PC-3 (cell line): ENCODE results near the gene GALNT2. TPM values are rescaled to one million over a fixed set of nuclear protein-coding genes. Genes with fewer than 3 reads are reported as not detected.
A peak's percentile ranks its signal among the peaks of the same experiment; 100 is the strongest.

Experiments used
- ATAC-seq: fragments of 200-7000 bp; cut with Tn5 transposase; 2 replicates; pipeline ENCODE4 v1.9.1; 2020; ENCODE audit warnings: mild to moderate bottlenecking, moderate library complexity
- BruUV-seq: library from RNA; stranded (reverse); fragments of 400-500 nt; replicated peaks from 2 replicates; lab custom pipeline; 2021; lab: Mats Ljungman, UMichigan
- CTCF ChIA-PET: fragments of 300-600 bp; sonication (Branson Sonifier 250); formaldehyde crosslinking; loops from one replicate; lab custom pipeline; 2022; ENCODE audit warnings: antibody characterized with exemption; lab: Charles Lee
- POLR2A ChIA-PET: fragments of 300-600 bp; sonication (Branson Sonifier 250); formaldehyde crosslinking; loops from one replicate; lab custom pipeline; 2022; ENCODE audit warnings: antibody characterized with exemption; ENCODE audit not compliant: unreplicated experiment; lab: Charles Lee
- DNase-seq: peaks from one replicate; pipeline ENCODE4 v3.0.0-alpha.2; 2015
- H2AFZ ChIP-seq: fragments of 300-600 bp; sonication (generic); 2 replicates; pipeline ENCODE4 v1.6.0; 2016; ENCODE audit warnings: antibody characterized with exemption, low read length
- H3F3A ChIP-seq: fragments of 300-600 bp; sonication (generic); one replicate; pipeline ENCODE4 v1.6.0; 2017; ENCODE audit warnings: antibody characterized with exemption, low read length, control low read depth, mild to moderate bottlenecking; ENCODE audit not compliant: unreplicated experiment
- H3K27ac ChIP-seq: fragments of 300-600 bp; sonication (generic); 2 replicates; pipeline ENCODE4 v1.5.1; 2016; ENCODE audit warnings: mild to moderate bottlenecking, low read length
- H3K27me3 ChIP-seq: fragments of 300-600 bp; sonication (generic); 2 replicates; pipeline ENCODE4 v1.6.1; 2016; ENCODE audit warnings: low read length, mixed read lengths
- H3K36me3 ChIP-seq: fragments of 300-600 bp; sonication (generic); 2 replicates; pipeline ENCODE4 v1.6.1; 2016; ENCODE audit warnings: low read depth, mixed run types, low read length, mixed read lengths
- H3K4me1 ChIP-seq: fragments of 300-600 bp; sonication (generic); 2 replicates; pipeline ENCODE4 v1.5.1; 2016; ENCODE audit warnings: low read length; ENCODE audit not compliant: insufficient read depth
- H3K4me2 ChIP-seq: fragments of 300-600 bp; sonication (generic); 2 replicates; pipeline ENCODE4 v1.6.0; 2016; ENCODE audit warnings: low read length
- H3K4me3 ChIP-seq: fragments of 300-600 bp; sonication (generic); 2 replicates; pipeline ENCODE4 v1.5.1; 2016; ENCODE audit warnings: mild to moderate bottlenecking, low read length, mixed read lengths
- H3K79me2 ChIP-seq: fragments of 300-600 bp; sonication (generic); 2 replicates; pipeline ENCODE4 v1.6.1; 2017; ENCODE audit warnings: low read length, mixed read lengths
- H3K9ac ChIP-seq: fragments of 300-600 bp; sonication (generic); 2 replicates; pipeline ENCODE4 v1.6.0; 2016; ENCODE audit warnings: mild to moderate bottlenecking, low read length
- H3K9me2 ChIP-seq: fragments of 300-600 bp; sonication (generic); replicated peaks from 2 replicates; pipeline ENCODE4 v1.6.1; 2016; ENCODE audit warnings: mixed run types, low read length, mixed read lengths
- H3K9me3 ChIP-seq: fragments of 300-600 bp; sonication (generic); 2 replicates; pipeline ENCODE4 v1.6.1; 2016; ENCODE audit warnings: low read length, mixed read lengths
- H4K20me1 ChIP-seq: fragments of 300-600 bp; sonication (generic); 2 replicates; pipeline ENCODE4 v1.6.1; 2016; ENCODE audit warnings: low read length, mixed read lengths
- CTCF ChIP-seq: fragments of 300-600 bp; sonication (generic); conservative IDR thresholded peaks from 2 replicates; pipeline ENCODE4 v1.5.1; 2017; ENCODE audit warnings: antibody characterized with exemption, low read depth, mild to moderate bottlenecking, low read length
- EZH2 ChIP-seq: fragments of 300-600 bp; sonication (generic); IDR thresholded peaks from one replicate; pipeline ENCODE4 v1.6.1; 2017; ENCODE audit warnings: antibody characterized with exemption, mild to moderate bottlenecking, low read length; ENCODE audit not compliant: unreplicated experiment
- EZH2phosphoT487 ChIP-seq: fragments of 300-600 bp; sonication (generic); IDR thresholded peaks from 2 replicates; pipeline ENCODE4 v1.6.1; 2018; ENCODE audit warnings: mild to moderate bottlenecking, antibody characterized with exemption, low read length, borderline replicate concordance
- intact Hi-C: fragments of 100-400 bp; cut with micrococcal nuclease; formaldehyde crosslinking; loops from 2 replicates; pipeline ENCODE4 v1.9.0; 2023
- total RNA-seq: library from RNA; depleted of rRNA; stranded (reverse); fragments of >200 nt; gene quantifications from 2 replicates; pipeline ENCODE4 v1.2.3, GENCODE V29; 2014

GALNT2 gene
- total RNA-seq, 1 experiment from 2014 or later = 182 TPM

- H3K4me3 ChIP-seq = peak overlapping the region; percentile 57
- ATAC-seq (no peak), DNase-seq (no peak)
- peak overlapping the region; percentile 95 for H3K27ac ChIP-seq
- intact Hi-C loops = loop anchor here (1.0 to 10.0 kb wide), 3 partner anchors 21 to 200 kb away; no protein-coding TSS in a partner anchor
- 0 out of 2 replicates have a peak, but pooled peaks cover 7% of the 10 kb centered on the region for H3K36me3 ChIP-seq
- POLR2A ChIA-PET = interaction anchor here (0.5 to 1.8 kb wide), 6 partner anchors 13 to 547 kb away, joined by 3 to 13 read pairs (median 4); partner anchors contain the start of gene ABCB10
- no peaks in the 10 kb centered on the region for H4K20me1 ChIP-seq
- peaks cover 82% of the 10 kb centered on the region for H3K79me2 ChIP-seq
- no peaks in the 10 kb centered on the region for H3K27me3 ChIP-seq
- BruUV-seq = TSS peak; percentile 71
- peaks cover 24% of the 10 kb centered on the region for H3F3A ChIP-seq
- H3K9ac ChIP-seq = peak overlapping the region; percentile 85
- CTCF ChIA-PET = interaction anchor here (0.5 to 2.1 kb wide), 5 partner anchors 14 to 118 kb away, joined by 3 to 18 read pairs (median 5); no protein-coding TSS in a partner anchor
- peak overlapping the region; percentile 87 for H3K4me2 ChIP-seq
- no peak overlapping the region for H2AFZ ChIP-seq
- no peaks in the 10 kb centered on the region for H3K9me2 ChIP-seq
- H3K4me1 ChIP-seq = peaks cover 70% of the 10 kb centered on the region
- TF ChIP-seq EZH2 (no peak), CTCF (no peak), EZH2phosphoT487 (no peak)
- no peaks in the 10 kb centered on the region for H3K9me3 ChIP-seq
These were observed 38.3 kb downstream of the GALNT2 start for GRCh38 chr1:230105245-230105753.

GRCh38 chr1:230105754-230106625, 39.0 kb downstream of the GALNT2 start:
- 0 out of 2 replicates have a peak, but pooled peaks cover 5% of the 10 kb centered on the region for H3K36me3 ChIP-seq
- intact Hi-C loops = loop anchor here (1.0 to 10.0 kb wide), 3 partner anchors 22 to 199 kb away; no protein-coding TSS in a partner anchor
- DNase-seq (peak; percentile 99), ATAC-seq (peak; percentile 3)
- H2AFZ ChIP-seq = no peak overlapping the region
- POLR2A ChIA-PET = interaction anchor here (0.6 kb wide), 1 partner anchor 16 kb away, joined by 3 read pairs; no protein-coding TSS in a partner anchor
- no peaks in the 10 kb centered on the region for H3K9me2 ChIP-seq
- CTCF ChIA-PET = interaction anchor here (0.8 to 2.1 kb wide), 3 partner anchors 15 to 32 kb away, joined by 3 to 18 read pairs (median 3); no protein-coding TSS in a partner anchor
- H3K4me3 ChIP-seq = peak overlapping the region; percentile 57
- peaks cover 82% of the 10 kb centered on the region for H3K79me2 ChIP-seq
- H4K20me1 ChIP-seq = no peaks in the 10 kb centered on the region; the same call in 1 of the 2 replicates
- peak overlapping the region; percentile 85 for H3K9ac ChIP-seq
- no peaks in the 10 kb centered on the region for H3K9me3 ChIP-seq
- H3K4me1 ChIP-seq = peaks cover 70% of the 10 kb centered on the region
- no peaks in the 10 kb centered on the region for H3K27me3 ChIP-seq
- H3K4me2 ChIP-seq = peak overlapping the region; percentile 87
- H3F3A ChIP-seq = peaks cover 24% of the 10 kb centered on the region
- TF ChIP-seq EZH2phosphoT487 (no peak), EZH2 (no peak)
- no TSS peak for BruUV-seq
- peak overlapping the region; percentile 95 for H3K27ac ChIP-seq

GRCh38 chr1:230107941-230108340, 40.9 kb downstream of the GALNT2 start:
- Histone ChIP-seq H3K27me3 (no peaks in the 10 kb centered on the region), H2AFZ (no peak overlapping the region), H4K20me1 (no peaks in the 10 kb centered on the region; the same call in 1 of the 2 replicates), H3K27ac (no peak overlapping the region), H3K4me3 (no peak overlapping the region), H3K4me1 (peaks cover 61% of the 10 kb centered on the region), H3K36me3 (0 out of 2 replicates have a peak, but pooled peaks cover 3% of the 10 kb centered on the region), H3K9ac (no peak overlapping the region), H3K9me2 (no peaks in the 10 kb centered on the region), H3K4me2 (no peak overlapping the region), H3K9me3 (no peaks in the 10 kb centered on the region), H3K79me2 (peaks cover 82% of the 10 kb centered on the region), H3F3A (peaks cover 24% of the 10 kb centered on the region)
- CTCF ChIA-PET = no interaction called here
- POLR2A ChIA-PET = no interaction called here
- ATAC-seq (no peak), DNase-seq (no peak)
- BruUV-seq = no TSS peak
- TF ChIP-seq CTCF = no peak
- intact Hi-C loops = loop anchor here (10.0 kb wide), 1 partner anchor 197 kb away; no protein-coding TSS in a partner anchor
